Measurements from ENCODE around the gene SORCS2.
A peak's percentile ranks its signal among the peaks of the same experiment; 100 is the strongest.

Gene SORCS2

GRCh38 chr4:7150036-7150635 lies 42.2 kb upstream of the SORCS2 start:
- H3K18ac ChIP-seq (ENCODE audit: low read length) = no peak overlapping the region
- H3K79me2 ChIP-seq (ENCODE audit: control insufficient read depth, insufficient read depth, low read length, poor library complexity) = no peaks in the 10 kb centered on the region
- H4K8ac ChIP-seq (ENCODE audit: low read depth, low read length) = no peak overlapping the region
- no peak overlapping the region for H4K91ac ChIP-seq (ENCODE audit: low read depth, low read length)
- H3K4ac ChIP-seq (ENCODE audit: low read depth, low read length) = no peak overlapping the region
- DNase-seq = no peak
- WGBS (ENCODE audit: extremely low coverage, insufficient coverage, insufficient read length) = no CpG with 5 or more reads among the region's 20 CpGs
- H2AFZ ChIP-seq (ENCODE audit: insufficient read depth, low read length, poor library complexity) = no peak overlapping the region
- H2BK12ac ChIP-seq (ENCODE audit: low read length) = no peak overlapping the region
- no peak overlapping the region for H3K27ac ChIP-seq (ENCODE audit: low read depth, low read length)
- peaks cover 2% of the 10 kb centered on the region for H3K9me3 ChIP-seq (ENCODE audit: insufficient read depth, low read depth, low read length)
- no peak overlapping the region for H2BK120ac ChIP-seq (ENCODE audit: insufficient read depth, low read length, poor library complexity)
- no peaks in the 10 kb centered on the region for H3K79me1 ChIP-seq (ENCODE audit: low read length)
- H4K12ac ChIP-seq (ENCODE audit: low read depth, low read length) = no peak overlapping the region
- no peaks in the 10 kb centered on the region for H3K4me1 ChIP-seq (ENCODE audit: control insufficient read depth in 1 of 2, insufficient read depth in 2 of 2, low read length in 2 of 2)
- no peak overlapping the region for H3K14ac ChIP-seq (ENCODE audit: low read length)
- no peak overlapping the region for H2AK5ac ChIP-seq (ENCODE audit: low read length)
- H3K27me3 ChIP-seq (ENCODE audit: insufficient read depth, low read length) = no peaks in the 10 kb centered on the region
- H3K4me3 ChIP-seq (ENCODE audit: low read depth, low read length) = no peak overlapping the region
- H3K36me3 ChIP-seq (ENCODE audit: control insufficient read depth in 1 of 2, insufficient read depth in 2 of 2, low read length in 2 of 2) = no peaks in the 10 kb centered on the region
- H3K4me2 ChIP-seq (ENCODE audit: low read length) = no peak overlapping the region
- no peak overlapping the region for H3K9ac ChIP-seq (ENCODE audit: low read length)
- no peak overlapping the region for H3K23ac ChIP-seq (ENCODE audit: low read length)
- H2BK5ac ChIP-seq (ENCODE audit: low read depth, low read length, poor library complexity) = no peak overlapping the region

GRCh38 chr4:7151668-7152227 lies 40.6 kb upstream of the SORCS2 start:
- H3K4me3 ChIP-seq (ENCODE audit: low read depth, low read length) = no peak overlapping the region
- no peaks in the 10 kb centered on the region for H3K36me3 ChIP-seq (ENCODE audit: control insufficient read depth in 1 of 2, insufficient read depth in 2 of 2, low read length in 2 of 2)
- DNase-seq = no peak
- no peak overlapping the region for H4K12ac ChIP-seq (ENCODE audit: low read depth, low read length)
- H2BK5ac ChIP-seq (ENCODE audit: low read depth, low read length, poor library complexity) = no peak overlapping the region
- H3K27me3 ChIP-seq (ENCODE audit: insufficient read depth, low read length) = no peaks in the 10 kb centered on the region
- H2BK12ac ChIP-seq (ENCODE audit: low read length) = no peak overlapping the region
- no peak overlapping the region for H4K8ac ChIP-seq (ENCODE audit: low read depth, low read length)
- no peak overlapping the region for H3K4me2 ChIP-seq (ENCODE audit: low read length)
- no peak overlapping the region for H2BK120ac ChIP-seq (ENCODE audit: insufficient read depth, low read length, poor library complexity)
- H3K79me1 ChIP-seq (ENCODE audit: low read length) = no peaks in the 10 kb centered on the region
- no CpG with 5 or more reads among the region's 13 CpGs for WGBS (ENCODE audit: extremely low coverage, insufficient coverage, insufficient read length)
- no peak overlapping the region for H2AK5ac ChIP-seq (ENCODE audit: low read length)
- peaks cover under 1% of the 10 kb centered on the region for H3K9me3 ChIP-seq (ENCODE audit: insufficient read depth, low read depth, low read length)
- H3K23ac ChIP-seq (ENCODE audit: low read length) = no peak overlapping the region
- no peaks in the 10 kb centered on the region for H3K4me1 ChIP-seq (ENCODE audit: control insufficient read depth in 1 of 2, insufficient read depth in 2 of 2, low read length in 2 of 2)
- no peak overlapping the region for H3K18ac ChIP-seq (ENCODE audit: low read length)
- H3K14ac ChIP-seq (ENCODE audit: low read length) = no peak overlapping the region
- H2AFZ ChIP-seq (ENCODE audit: insufficient read depth, low read length, poor library complexity) = no peak overlapping the region
- H4K91ac ChIP-seq (ENCODE audit: low read depth, low read length) = no peak overlapping the region
- no peak overlapping the region for H3K4ac ChIP-seq (ENCODE audit: low read depth, low read length)
- H3K9ac ChIP-seq (ENCODE audit: low read length) = no peak overlapping the region
- H3K79me2 ChIP-seq (ENCODE audit: control insufficient read depth, insufficient read depth, low read length, poor library complexity) = no peaks in the 10 kb centered on the region
- no peak overlapping the region for H3K27ac ChIP-seq (ENCODE audit: low read depth, low read length)

GRCh38 chr4:7153711-7154110 lies 38.6 kb upstream of the SORCS2 start:
- Histone ChIP-seq H2BK120ac (ENCODE audit: insufficient read depth, low read length, poor library complexity) (no peak overlapping the region), H3K4me1 (ENCODE audit: control insufficient read depth in 1 of 2, insufficient read depth in 2 of 2, low read length in 2 of 2) (no peaks in the 10 kb centered on the region), H3K4ac (ENCODE audit: low read depth, low read length) (no peak overlapping the region), H4K91ac (ENCODE audit: low read depth, low read length) (no peak overlapping the region), H3K9ac (ENCODE audit: low read length) (no peak overlapping the region), H3K4me2 (ENCODE audit: low read length) (no peak overlapping the region), H3K27me3 (ENCODE audit: insufficient read depth, low read length) (no peaks in the 10 kb centered on the region), H4K12ac (ENCODE audit: low read depth, low read length) (no peak overlapping the region), H3K18ac (ENCODE audit: low read length) (no peak overlapping the region), H4K8ac (ENCODE audit: low read depth, low read length) (no peak overlapping the region), H3K4me3 (ENCODE audit: low read depth, low read length) (peak overlapping the region; percentile 20), H3K36me3 (ENCODE audit: control insufficient read depth in 1 of 2, insufficient read depth in 2 of 2, low read length in 2 of 2) (no peaks in the 10 kb centered on the region), H3K14ac (ENCODE audit: low read length) (no peak overlapping the region), H2AFZ (ENCODE audit: insufficient read depth, low read length, poor library complexity) (no peak overlapping the region), H2BK12ac (ENCODE audit: low read length) (no peak overlapping the region), H3K23ac (ENCODE audit: low read length) (no peak overlapping the region), H3K27ac (ENCODE audit: low read depth, low read length) (no peak overlapping the region), H2BK5ac (ENCODE audit: low read depth, low read length, poor library complexity) (no peak overlapping the region), H2AK5ac (ENCODE audit: low read length) (no peak overlapping the region), H3K79me2 (ENCODE audit: control insufficient read depth, insufficient read depth, low read length, poor library complexity) (no peaks in the 10 kb centered on the region), H3K9me3 (ENCODE audit: insufficient read depth, low read depth, low read length) (no peaks in the 10 kb centered on the region), H3K79me1 (ENCODE audit: low read length) (no peaks in the 10 kb centered on the region)
- no CpG with 5 or more reads among the region's 7 CpGs for WGBS (ENCODE audit: extremely low coverage, insufficient coverage, insufficient read length)
- no peak for DNase-seq

GRCh38 chr4:7154351-7154981 lies 37.9 kb upstream of the SORCS2 start:
- no peaks in the 10 kb centered on the region for H3K9me3 ChIP-seq (ENCODE audit: insufficient read depth, low read depth, low read length)
- no peak overlapping the region for H2BK120ac ChIP-seq (ENCODE audit: insufficient read depth, low read length, poor library complexity)
- no peak overlapping the region for H3K4me2 ChIP-seq (ENCODE audit: low read length)
- no CpG with 5 or more reads among the region's 18 CpGs for WGBS (ENCODE audit: extremely low coverage, insufficient coverage, insufficient read length)
- no peak overlapping the region for H2BK12ac ChIP-seq (ENCODE audit: low read length)
- no peak overlapping the region for H2BK5ac ChIP-seq (ENCODE audit: low read depth, low read length, poor library complexity)
- no peak for DNase-seq
- no peak overlapping the region for H4K91ac ChIP-seq (ENCODE audit: low read depth, low read length)
- no peak overlapping the region for H3K18ac ChIP-seq (ENCODE audit: low read length)
- H3K4ac ChIP-seq (ENCODE audit: low read depth, low read length) = no peak overlapping the region
- H3K4me1 ChIP-seq (ENCODE audit: control insufficient read depth in 1 of 2, insufficient read depth in 2 of 2, low read length in 2 of 2) = no peaks in the 10 kb centered on the region
- no peak overlapping the region for H3K27ac ChIP-seq (ENCODE audit: low read depth, low read length)
- no peak overlapping the region for H2AK5ac ChIP-seq (ENCODE audit: low read length)
- no peaks in the 10 kb centered on the region for H3K79me1 ChIP-seq (ENCODE audit: low read length)
- no peaks in the 10 kb centered on the region for H3K79me2 ChIP-seq (ENCODE audit: control insufficient read depth, insufficient read depth, low read length, poor library complexity)
- H3K4me3 ChIP-seq (ENCODE audit: low read depth, low read length) = no peak overlapping the region
- H3K27me3 ChIP-seq (ENCODE audit: insufficient read depth, low read length) = no peaks in the 10 kb centered on the region
- no peak overlapping the region for H3K14ac ChIP-seq (ENCODE audit: low read length)
- H3K9ac ChIP-seq (ENCODE audit: low read length) = no peak overlapping the region
- H3K36me3 ChIP-seq (ENCODE audit: control insufficient read depth in 1 of 2, insufficient read depth in 2 of 2, low read length in 2 of 2) = no peaks in the 10 kb centered on the region
- H4K8ac ChIP-seq (ENCODE audit: low read depth, low read length) = no peak overlapping the region
- H3K23ac ChIP-seq (ENCODE audit: low read length) = no peak overlapping the region
- no peak overlapping the region for H4K12ac ChIP-seq (ENCODE audit: low read depth, low read length)
- H2AFZ ChIP-seq (ENCODE audit: insufficient read depth, low read length, poor library complexity) = no peak overlapping the region

All from trophoblast cell (in vitro differentiated cells and primary cell).